AG04450 (cell line): ENCODE results near the gene PAPPA. TPM values are rescaled to one million over a fixed set of nuclear protein-coding genes. Genes with fewer than 3 reads are reported as not detected.

Source experiments
- CTCF ChIA-PET: fragments of 300-600, 350-600 bp; formaldehyde crosslinking; extraction: SDS; loops from one replicate; lab custom pipeline; 2022; ENCODE audit warnings: antibody characterized with exemption, inconsistent platforms; lab: Charles Lee
- POLR2A ChIA-PET: fragments of 350-600 bp; formaldehyde crosslinking; extraction: SDS; loops from one replicate; lab custom pipeline; 2021; ENCODE audit warnings: antibody characterized with exemption, inconsistent platforms; lab: Yijun Ruan, JAX
- DNase-seq: peaks from one replicate; pipeline ENCODE4 v3.0.0-alpha.2; 2011; ENCODE audit warnings: low read depth, low spot score
- H3K27ac ChIP-seq: one replicate; pipeline ENCODE4 v1.5.1; 2012; ENCODE audit warnings: low read depth, low read length, control low read depth
- H3K27me3 ChIP-seq: one replicate; pipeline ENCODE4 v1.6.0; 2012; ENCODE audit warnings: low read length; ENCODE audit not compliant: control insufficient read depth, insufficient read depth
- H3K4me3 ChIP-seq: 2 replicates; pipeline ENCODE4 v1.5.1; 2011; ENCODE audit warnings: mild to moderate bottlenecking, low read depth, low read length, control low read depth
- H3K9me3 ChIP-seq: 2 replicates; pipeline ENCODE4 v1.5.1; 2012; ENCODE audit warnings: low read length; ENCODE audit not compliant: control insufficient read depth, insufficient read depth
- polyA plus RNA-seq: library from polyadenylated mRNA; depleted of rRNA; stranded (reverse); fragments of >200 nt; gene quantifications from 2 replicates; pipeline ENCODE4 v1.2.3, GENCODE V29; 2011
- TF ChIP-seq, protein P1 (sequence below): IDR thresholded peaks from 2 replicates; pipeline ENCODE4 v1.5.1; 2011; ENCODE audit warnings: low read depth, low read length, control low read depth, inconsistent platforms

PAPPA gene
- polyA plus RNA-seq, 1 experiment: 65.0 TPM

DNA sequence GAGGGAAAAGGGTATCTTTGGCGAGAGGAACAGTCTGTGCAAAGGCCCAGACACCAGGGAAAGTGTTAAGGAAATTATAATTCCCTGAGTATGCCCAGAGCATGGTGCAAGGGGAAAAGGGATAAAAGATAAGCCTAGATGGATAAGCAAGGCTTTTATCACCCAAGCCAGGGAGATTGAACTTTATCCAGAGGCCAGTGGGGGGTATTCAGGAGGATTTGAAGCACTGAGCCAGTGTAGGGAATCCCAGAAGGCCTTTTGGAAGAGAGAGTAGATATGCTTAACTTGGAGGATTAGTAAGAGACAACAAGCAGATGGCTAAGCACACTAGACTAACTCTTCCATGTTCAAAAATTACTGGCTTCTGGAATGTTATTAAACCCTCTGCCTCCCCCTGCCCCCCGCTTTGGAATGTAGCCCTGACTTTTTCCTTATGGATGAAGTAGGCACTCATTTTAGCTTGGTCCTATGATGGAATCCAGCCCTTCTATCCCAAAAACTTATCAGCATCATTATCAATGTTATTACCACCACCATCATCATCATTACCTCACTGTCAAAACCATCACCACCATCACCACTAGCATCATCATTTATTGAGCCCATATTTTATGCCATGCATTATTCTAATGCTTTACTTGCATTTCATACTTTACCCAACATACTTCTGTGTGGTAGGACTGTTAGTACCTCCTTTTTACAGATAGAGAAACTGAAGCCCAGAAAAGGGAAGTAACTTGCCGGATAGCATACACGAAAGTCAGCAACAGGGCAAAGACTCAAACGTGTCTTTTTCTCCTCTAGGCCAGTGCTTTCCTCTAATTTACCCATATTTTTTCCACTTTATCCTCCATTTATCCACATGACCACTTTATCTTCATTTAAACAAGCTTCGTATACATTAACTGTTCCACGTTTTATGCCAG lies 237.0 kb downstream of the PAPPA start:
- POLR2A ChIA-PET: interaction anchor here (0.7 kb wide), 1 partner anchor 181 kb away, joined by 4 read pairs; no protein-coding TSS in a partner anchor
- Histone ChIP-seq H3K27me3 (no peaks in the 10 kb centered on the region), H3K9me3 (no peaks in the 10 kb centered on the region), H3K27ac (no peak overlapping the region), H3K4me3 (no peak overlapping the region)
- CTCF ChIA-PET: no interaction called here
- TF ChIP-seq, protein P1, sequence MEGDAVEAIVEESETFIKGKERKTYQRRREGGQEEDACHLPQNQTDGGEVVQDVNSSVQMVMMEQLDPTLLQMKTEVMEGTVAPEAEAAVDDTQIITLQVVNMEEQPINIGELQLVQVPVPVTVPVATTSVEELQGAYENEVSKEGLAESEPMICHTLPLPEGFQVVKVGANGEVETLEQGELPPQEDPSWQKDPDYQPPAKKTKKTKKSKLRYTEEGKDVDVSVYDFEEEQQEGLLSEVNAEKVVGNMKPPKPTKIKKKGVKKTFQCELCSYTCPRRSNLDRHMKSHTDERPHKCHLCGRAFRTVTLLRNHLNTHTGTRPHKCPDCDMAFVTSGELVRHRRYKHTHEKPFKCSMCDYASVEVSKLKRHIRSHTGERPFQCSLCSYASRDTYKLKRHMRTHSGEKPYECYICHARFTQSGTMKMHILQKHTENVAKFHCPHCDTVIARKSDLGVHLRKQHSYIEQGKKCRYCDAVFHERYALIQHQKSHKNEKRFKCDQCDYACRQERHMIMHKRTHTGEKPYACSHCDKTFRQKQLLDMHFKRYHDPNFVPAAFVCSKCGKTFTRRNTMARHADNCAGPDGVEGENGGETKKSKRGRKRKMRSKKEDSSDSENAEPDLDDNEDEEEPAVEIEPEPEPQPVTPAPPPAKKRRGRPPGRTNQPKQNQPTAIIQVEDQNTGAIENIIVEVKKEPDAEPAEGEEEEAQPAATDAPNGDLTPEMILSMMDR: no peak
- no peak for DNase-seq

DNA sequence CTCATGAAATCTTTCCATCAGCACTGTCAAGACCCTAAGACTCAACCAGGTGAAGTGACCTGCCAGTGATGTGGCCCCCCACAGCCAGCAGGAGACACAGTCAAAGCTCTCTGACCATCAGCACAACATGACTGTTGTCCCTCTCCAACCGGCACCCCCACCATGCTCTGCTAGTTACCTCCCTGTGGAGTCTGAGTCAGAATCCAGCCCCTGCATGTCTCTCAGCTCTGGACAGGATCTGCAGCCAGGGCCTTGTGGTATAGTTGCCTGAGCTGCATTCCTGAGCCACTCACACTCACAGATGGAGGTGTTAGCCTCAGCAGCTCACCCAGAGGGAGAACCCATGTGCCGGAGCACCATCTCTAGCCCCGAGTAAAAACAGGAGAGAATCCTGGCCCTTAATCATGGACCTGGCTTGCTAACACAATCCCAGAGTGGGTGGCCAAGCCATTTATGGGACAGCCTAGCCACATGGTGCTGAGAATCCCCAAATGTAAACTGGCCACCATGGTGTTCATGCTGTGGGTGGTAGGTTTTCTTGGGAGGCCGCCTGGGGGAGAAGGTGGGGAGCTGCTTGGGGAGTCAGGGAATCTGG lies 237.8 kb downstream of the PAPPA start:
- POLR2A ChIA-PET: no interaction called here
- H3K27ac ChIP-seq: no peak overlapping the region

DNA sequence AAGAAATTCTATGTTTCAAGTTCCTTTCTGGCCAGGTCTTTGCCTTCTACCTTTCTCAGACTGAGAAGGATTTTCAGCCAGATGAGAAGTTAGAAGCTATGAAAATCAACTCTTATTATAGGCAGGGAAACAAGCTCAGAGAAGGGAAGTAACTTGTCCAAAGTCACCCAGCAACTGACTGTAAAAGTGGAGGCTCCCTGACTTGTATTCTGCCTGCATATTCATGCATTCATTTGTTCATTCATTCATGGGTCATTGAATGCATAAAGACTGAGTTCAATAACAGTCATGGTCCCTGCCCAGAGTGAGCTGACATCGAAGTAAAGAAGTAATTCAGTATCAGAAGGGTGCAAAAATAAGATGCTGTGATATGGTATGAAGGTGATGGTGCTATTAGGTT lies 239.6 kb downstream of the PAPPA start:
- TF ChIP-seq, protein P1: no peak
- ChIA-PET CTCF (no interaction called here), POLR2A (no interaction called here)
- no peaks in the 10 kb centered on the region for H3K9me3 ChIP-seq
- DNase-seq: no peak
- H3K4me3 ChIP-seq: no peak overlapping the region
- H3K27ac ChIP-seq: no peak overlapping the region
- H3K27me3 ChIP-seq: no peaks in the 10 kb centered on the region

More for the DNA sequence above, 237.8 kb downstream of the PAPPA start:
- no peak overlapping the region for H3K4me3 ChIP-seq
- no peaks in the 10 kb centered on the region for H3K27me3 ChIP-seq
- CTCF ChIA-PET: no interaction called here
- no peaks in the 10 kb centered on the region for H3K9me3 ChIP-seq
- TF ChIP-seq, protein P1: no peak
- peak; percentile 20 for DNase-seq

DNA sequence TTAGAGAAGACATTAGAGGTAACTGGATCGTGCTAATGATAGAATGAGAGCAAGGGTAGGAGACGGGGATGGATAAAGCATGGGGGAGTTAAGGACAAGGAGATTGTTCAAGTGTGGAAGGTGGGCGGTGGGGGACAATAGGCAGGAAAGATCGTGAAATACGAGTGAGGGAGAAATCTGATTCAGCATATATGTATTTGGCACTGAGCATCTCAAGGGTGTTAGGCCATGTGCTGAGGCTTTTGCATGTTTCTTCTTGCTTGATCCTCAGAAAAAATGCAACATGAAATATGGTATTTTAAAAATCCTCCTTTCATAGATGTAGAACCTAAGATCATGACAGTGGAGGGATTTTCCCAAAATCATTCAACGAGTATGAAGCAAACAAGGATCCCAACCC lies 240.5 kb downstream of the PAPPA start:
- POLR2A ChIA-PET: no interaction called here
- no peaks in the 10 kb centered on the region for H3K9me3 ChIP-seq
- CTCF ChIA-PET: no interaction called here

More for the DNA sequence above, 240.5 kb downstream of the PAPPA start:
- DNase-seq: no peak
- H3K27me3 ChIP-seq: no peaks in the 10 kb centered on the region
- no peak overlapping the region for H3K27ac ChIP-seq
- H3K4me3 ChIP-seq: no peak overlapping the region
- TF ChIP-seq, protein P1: no peak
